ENCODE measurements around the gene LSG1.

GRCh38 chr3:194691481-194692283, 19.7 kb upstream of the LSG1 start:
- TF ChIP-seq CTCF (conservative IDR thresholded peaks at IDR 0.05; ENCODE audit: low read length) (no peak), EZH2phosphoT487 (IDR thresholded peaks at IDR 0.05; ENCODE audit: borderline replicate concordance) (no peak)

Data from Loucy (cell line).